Mammary epithelial cell (primary cell): Measurements from ENCODE around the gene GPR158.

Experiments used
- EZH2 ChIP-seq: IDR thresholded peaks from 2 replicates; pipeline ENCODE4 v1.6.1; 2012; ENCODE audit warnings: low read length, inconsistent platforms, borderline replicate concordance
- TF ChIP-seq, protein P1 (sequence below), 2 donors: IDR thresholded peaks in 1 of 2; conservative IDR thresholded peaks in 1 of 2; 2 replicates each; pipeline ENCODE4 v1.5.1; 2011 to 2012; ENCODE audit warnings: inconsistent platforms in 2 of 2, low read length in 2 of 2, mild to moderate bottlenecking in 2 of 2, control low read depth in 1 of 2, low read depth in 1 of 2; ENCODE audit not compliant: insufficient read depth in 1 of 2; ENCODE audit errors: extremely low read depth in 1 of 2

DNA sequence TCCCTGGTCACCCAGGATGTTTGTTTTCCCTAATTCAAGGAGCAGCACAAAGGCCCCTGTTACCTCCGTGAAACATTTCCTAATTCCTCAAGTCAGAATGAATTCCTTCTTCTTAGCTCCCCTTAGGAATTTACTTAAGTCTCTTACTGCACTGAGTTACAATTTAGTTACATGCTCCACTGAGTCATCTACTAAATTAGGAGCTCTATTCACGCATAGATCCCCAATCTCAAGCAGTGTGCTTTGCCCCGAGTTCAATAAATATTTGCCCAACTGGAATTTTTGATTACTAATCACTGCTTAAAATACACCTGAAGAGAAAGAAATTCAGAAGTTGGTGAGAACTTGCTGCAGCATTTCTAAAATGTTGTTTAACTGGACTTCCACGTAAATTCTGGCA lies 429.8 kb downstream of the GPR158 start:
- TF ChIP-seq, protein P1, sequence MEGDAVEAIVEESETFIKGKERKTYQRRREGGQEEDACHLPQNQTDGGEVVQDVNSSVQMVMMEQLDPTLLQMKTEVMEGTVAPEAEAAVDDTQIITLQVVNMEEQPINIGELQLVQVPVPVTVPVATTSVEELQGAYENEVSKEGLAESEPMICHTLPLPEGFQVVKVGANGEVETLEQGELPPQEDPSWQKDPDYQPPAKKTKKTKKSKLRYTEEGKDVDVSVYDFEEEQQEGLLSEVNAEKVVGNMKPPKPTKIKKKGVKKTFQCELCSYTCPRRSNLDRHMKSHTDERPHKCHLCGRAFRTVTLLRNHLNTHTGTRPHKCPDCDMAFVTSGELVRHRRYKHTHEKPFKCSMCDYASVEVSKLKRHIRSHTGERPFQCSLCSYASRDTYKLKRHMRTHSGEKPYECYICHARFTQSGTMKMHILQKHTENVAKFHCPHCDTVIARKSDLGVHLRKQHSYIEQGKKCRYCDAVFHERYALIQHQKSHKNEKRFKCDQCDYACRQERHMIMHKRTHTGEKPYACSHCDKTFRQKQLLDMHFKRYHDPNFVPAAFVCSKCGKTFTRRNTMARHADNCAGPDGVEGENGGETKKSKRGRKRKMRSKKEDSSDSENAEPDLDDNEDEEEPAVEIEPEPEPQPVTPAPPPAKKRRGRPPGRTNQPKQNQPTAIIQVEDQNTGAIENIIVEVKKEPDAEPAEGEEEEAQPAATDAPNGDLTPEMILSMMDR (conservative IDR thresholded peaks at IDR 0.05 in 1 of 2, IDR thresholded peaks at IDR 0.05 in 1 of 2; ENCODE audit: extremely low read depth in 1 of 2, insufficient read depth in 1 of 2, low read depth in 1 of 2, low read length in 2 of 2), result no peak
- no peak for TF ChIP-seq EZH2
